Smooth muscle cell (in vitro differentiated cells): Measurements from ENCODE around the gene RDH8. TPM values are rescaled to one million over a fixed set of nuclear protein-coding genes. Genes with fewer than 3 reads are reported as not detected.
A peak's percentile ranks its signal among the peaks of the same experiment; 100 is the strongest.

Experiments used
- DNase-seq: peaks from one replicate; lab custom pipeline; 2025; ENCODE audit not compliant: unreplicated experiment; lab: John Stamatoyannopoulos, UW
- H2AFZ ChIP-seq: fragments of 200-600 bp; sonication (generic); 2 replicates; pipeline ENCODE4 v1.6.0; 2016; ENCODE audit warnings: antibody characterized with exemption, low read depth, mild to moderate bottlenecking
- H3F3A ChIP-seq: fragments of 200-600 bp; sonication (generic); 2 replicates; pipeline ENCODE4 v1.6.0; 2017; ENCODE audit warnings: antibody characterized with exemption, low read depth
- H3K27ac ChIP-seq: fragments of 200-600 bp; sonication (generic); 2 replicates; pipeline ENCODE4 v1.5.1; 2016; ENCODE audit warnings: low read depth, mild to moderate bottlenecking
- H3K27me3 ChIP-seq: fragments of 200-600 bp; sonication (generic); 2 replicates; pipeline ENCODE4 v1.6.1; 2016; ENCODE audit warnings: low read depth, mild to moderate bottlenecking
- H3K36me3 ChIP-seq: fragments of 200-600 bp; sonication (generic); 2 replicates; pipeline ENCODE4 v1.5.1; 2016; ENCODE audit warnings: low read depth
- H3K4me1 ChIP-seq: fragments of 200-600 bp; sonication (generic); 2 replicates; pipeline ENCODE4 v1.5.1; 2016; ENCODE audit warnings: low read depth
- H3K4me2 ChIP-seq: fragments of 200-600 bp; sonication (generic); 2 replicates; pipeline ENCODE4 v1.6.0; 2016; ENCODE audit warnings: mild to moderate bottlenecking
- H3K4me3 ChIP-seq: fragments of 200-600 bp; sonication (generic); 2 replicates; pipeline ENCODE4 v1.5.1; 2016; ENCODE audit warnings: mild to moderate bottlenecking
- H3K79me2 ChIP-seq: fragments of 200-600 bp; sonication (generic); 2 replicates; pipeline ENCODE4 v1.6.0; 2016; ENCODE audit warnings: low read depth, mild to moderate bottlenecking
- H3K9ac ChIP-seq: fragments of 200-600 bp; sonication (generic); 2 replicates; pipeline ENCODE4 v1.6.0; 2016; ENCODE audit warnings: low read depth
- H3K9me3 ChIP-seq: fragments of 200-600 bp; sonication (generic); replicated peaks from 2 replicates; pipeline ENCODE4 v1.5.1; 2016; ENCODE audit warnings: low read depth
- H4K20me1 ChIP-seq: fragments of 200-600 bp; sonication (generic); 2 replicates; pipeline ENCODE4 v1.6.0; 2016; ENCODE audit warnings: low read depth
- CTCF ChIP-seq: fragments of 200-600 bp; sonication (generic); IDR thresholded peaks from 2 replicates; pipeline ENCODE4 v1.5.1; 2017; ENCODE audit warnings: borderline replicate concordance, mild to moderate bottlenecking, antibody characterized with exemption; ENCODE audit not compliant: insufficient read depth, poor library complexity, severe bottlenecking
- WGBS: methylation state at CpG from one replicate; pipeline ENCODE4 v1.1.7; 2016; ENCODE audit warnings: low lambda C conversion rate; 5-methylcytosine and 5-hydroxymethylcytosine counted together
- polyA plus RNA-seq: library from polyadenylated mRNA; unstranded; fragments of >200 nt; fragmentation: Nextera tagmentation; extraction: Ambion mirVana; gene quantifications from 2 replicates; pipeline ENCODE4 v1.2.1, GENCODE V29; 2016
- total RNA-seq: library from RNA; depleted of rRNA; stranded (reverse); fragments of >200 nt; gene quantifications from 2 replicates; pipeline ENCODE4 v1.2.3, GENCODE V29; 2014

RDH8 gene
- total and polyA plus RNA-seq, 2 experiments from 2014 or later, result not detected

- Histone ChIP-seq H3K4me3 (no peak overlapping the region), H3K27me3 (peaks cover 25% of the 10 kb centered on the region), H3K79me2 (no peaks in the 10 kb centered on the region), H3K4me1 (peaks cover 3% of the 10 kb centered on the region), H3K4me2 (peak overlapping the region; percentile 75), H4K20me1 (no peaks in the 10 kb centered on the region), H3K9ac (peak overlapping the region; percentile 26), H3K9me3 (no peaks in the 10 kb centered on the region), H2AFZ (no peak overlapping the region), H3K36me3 (no peaks in the 10 kb centered on the region), H3K27ac (peak overlapping the region; percentile 83), H3F3A (peaks cover 16% of the 10 kb centered on the region)
- no peak for TF ChIP-seq CTCF
- 52% methylated on average over 11 of the region's 11 CpGs for WGBS
- DNase-seq, result no peak
Observed at GRCh38 chr19:10008184-10008765, 5.0 kb upstream of the RDH8 start.

GRCh38 chr19:10009714-10010224, 3.5 kb upstream of the RDH8 start:
- Histone ChIP-seq H3K4me1 (peaks cover 3% of the 10 kb centered on the region), H3K9me3 (no peaks in the 10 kb centered on the region), H3K9ac (no peak overlapping the region), H3K36me3 (no peaks in the 10 kb centered on the region), H4K20me1 (no peaks in the 10 kb centered on the region), H3K27ac (no peak overlapping the region), H3K4me2 (peak overlapping the region; percentile 75), H3K79me2 (no peaks in the 10 kb centered on the region), H3K4me3 (peak overlapping the region; percentile 27), H2AFZ (no peak overlapping the region), H3K27me3 (peaks cover 34% of the 10 kb centered on the region), H3F3A (peaks cover 16% of the 10 kb centered on the region)
- WGBS, result 31% methylated on average over 14 of the region's 22 CpGs
- TF ChIP-seq CTCF, result no peak
- DNase-seq, result no peak

GRCh38 chr19:10010247-10010691, 3.0 kb upstream of the RDH8 start, which contains the start of gene COL5A3:
Gene COL5A3 (minus strand): TSS chr19:10010504. CDS start chr19:10010385, 119 bp downstream.
- Histone ChIP-seq H3K4me1 (peaks cover 3% of the 10 kb centered on the region), H3K9ac (no peak within 1 kb of the TSS), H3K79me2 (no peaks in the 10 kb centered on the region), H2AFZ (no peak within 1 kb of the TSS), H4K20me1 (no peaks in the 10 kb centered on the region), H3K4me3 (peak within 1 kb of the TSS; percentile 27), H3K27me3 (peaks cover 34% of the 10 kb centered on the region), H3K36me3 (no peaks in the 10 kb centered on the region), H3K9me3 (no peaks in the 10 kb centered on the region), H3K4me2 (peak within 1 kb of the TSS; percentile 75), H3F3A (peaks cover 16% of the 10 kb centered on the region), H3K27ac (no peak within 1 kb of the TSS)
- WGBS, result 3% methylated on average over 25 of the region's 38 CpGs
- TF ChIP-seq CTCF, result no peak
- no peak for DNase-seq

DNA sequence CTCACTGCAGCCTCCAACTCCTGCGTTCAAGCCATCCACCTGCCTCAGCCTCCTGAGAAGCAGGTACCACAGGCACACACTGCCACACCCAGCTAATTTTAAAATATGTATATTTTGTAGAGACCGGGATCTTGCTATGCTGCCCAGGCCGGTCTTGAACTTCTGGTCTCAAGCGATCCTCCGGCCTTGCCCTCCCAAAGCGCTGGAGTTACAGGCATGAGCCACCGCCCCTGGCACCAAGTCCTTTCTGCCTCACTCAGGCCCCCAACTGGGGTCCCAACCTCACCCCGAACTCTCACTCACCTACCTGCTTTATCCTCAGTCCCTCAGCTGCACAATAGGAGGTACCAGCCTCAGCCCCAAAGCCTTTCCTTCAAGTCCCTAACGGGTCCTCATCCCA, 2.3 kb upstream of the RDH8 start:
- 94% methylated on average over 9 of the region's 9 CpGs for WGBS
- DNase-seq, result no peak

More for the DNA sequence above, 2.3 kb upstream of the RDH8 start:
- Histone ChIP-seq H4K20me1 (no peaks in the 10 kb centered on the region), H3K9me3 (no peaks in the 10 kb centered on the region), H3F3A (peaks cover 16% of the 10 kb centered on the region), H3K4me1 (peaks cover 3% of the 10 kb centered on the region), H2AFZ (no peak overlapping the region), H3K27ac (no peak overlapping the region), H3K27me3 (peaks cover 34% of the 10 kb centered on the region), H3K36me3 (no peaks in the 10 kb centered on the region), H3K79me2 (no peaks in the 10 kb centered on the region), H3K4me3 (no peak overlapping the region), H3K9ac (no peak overlapping the region), H3K4me2 (no peak overlapping the region)
- TF ChIP-seq CTCF, result no peak
